ENCODE measurements around the gene PARP3.

- TF ChIP-seq, protein P1, sequence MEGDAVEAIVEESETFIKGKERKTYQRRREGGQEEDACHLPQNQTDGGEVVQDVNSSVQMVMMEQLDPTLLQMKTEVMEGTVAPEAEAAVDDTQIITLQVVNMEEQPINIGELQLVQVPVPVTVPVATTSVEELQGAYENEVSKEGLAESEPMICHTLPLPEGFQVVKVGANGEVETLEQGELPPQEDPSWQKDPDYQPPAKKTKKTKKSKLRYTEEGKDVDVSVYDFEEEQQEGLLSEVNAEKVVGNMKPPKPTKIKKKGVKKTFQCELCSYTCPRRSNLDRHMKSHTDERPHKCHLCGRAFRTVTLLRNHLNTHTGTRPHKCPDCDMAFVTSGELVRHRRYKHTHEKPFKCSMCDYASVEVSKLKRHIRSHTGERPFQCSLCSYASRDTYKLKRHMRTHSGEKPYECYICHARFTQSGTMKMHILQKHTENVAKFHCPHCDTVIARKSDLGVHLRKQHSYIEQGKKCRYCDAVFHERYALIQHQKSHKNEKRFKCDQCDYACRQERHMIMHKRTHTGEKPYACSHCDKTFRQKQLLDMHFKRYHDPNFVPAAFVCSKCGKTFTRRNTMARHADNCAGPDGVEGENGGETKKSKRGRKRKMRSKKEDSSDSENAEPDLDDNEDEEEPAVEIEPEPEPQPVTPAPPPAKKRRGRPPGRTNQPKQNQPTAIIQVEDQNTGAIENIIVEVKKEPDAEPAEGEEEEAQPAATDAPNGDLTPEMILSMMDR (IDR thresholded peaks at IDR 0.05) = no peak
- TF ChIP-seq POLR2AphosphoS5 (IDR thresholded peaks at IDR 0.05) = no peak
- no peak for TF ChIP-seq POLR2A (IDR thresholded peaks at IDR 0.05)
- TF ChIP-seq EP300 (IDR thresholded peaks at IDR 0.05) = no peak
Measured at GRCh38 chr3:51962854-51963530, 20.8 kb downstream of the PARP3 start.

Measured in suprapubic skin (tissue), 4 donors.